ENCODE measurements around the gene HK3.

The HK3 gene

DNA sequence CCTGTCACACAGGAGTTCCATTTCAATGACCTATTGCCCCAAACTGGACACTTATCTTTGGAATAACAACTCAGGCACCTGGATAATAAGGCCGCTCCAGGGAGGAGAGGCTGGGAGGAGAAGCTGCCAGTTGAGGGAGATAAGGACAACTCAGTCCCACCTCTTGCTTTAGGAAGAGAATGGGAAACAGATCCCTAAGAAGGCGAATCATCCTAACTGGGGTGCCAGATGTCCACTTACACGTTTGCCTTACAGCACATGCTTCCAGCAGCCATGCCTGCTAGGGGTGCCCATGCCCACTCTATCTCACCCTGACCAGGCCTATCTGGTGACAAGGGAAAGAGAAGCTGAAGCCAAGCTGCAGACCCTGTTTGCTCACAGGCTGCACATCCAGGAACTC is 6.5 kb downstream of the HK3 start:
- Histone ChIP-seq H3K4me3 (ENCODE audit: low read depth, low read length, poor library complexity, severe bottlenecking) (no peak overlapping the region), H3K9ac (ENCODE audit: low read length) (no peak overlapping the region), H3K4me1 (ENCODE audit: insufficient read depth, low read length, severe bottlenecking) (no peaks in the 10 kb centered on the region), H3F3A (ENCODE audit: insufficient read depth, low read length) (no peaks in the 10 kb centered on the region), H3K9me3 (ENCODE audit: low read length) (no peaks in the 10 kb centered on the region), H3K4me2 (ENCODE audit: low read length) (no peak overlapping the region), H3K27me3 (ENCODE audit: insufficient read depth, low read length) (no peaks in the 10 kb centered on the region; the same call in 1 of the 2 replicates), H3K27ac (ENCODE audit: low read depth, low read length, poor library complexity, severe bottlenecking) (no peak overlapping the region), H2AFZ (ENCODE audit: low read length) (no peak overlapping the region), H4K20me1 (ENCODE audit: insufficient read depth, low read length) (no peaks in the 10 kb centered on the region), H3K36me3 (ENCODE audit: insufficient read depth, low read length) (no peaks in the 10 kb centered on the region), H3K79me2 (ENCODE audit: insufficient read depth, low read length) (no peaks in the 10 kb centered on the region), H3K9me2 (ENCODE audit: low read depth, low read length) (no peaks in the 10 kb centered on the region)
- TF ChIP-seq CTCF (IDR thresholded peaks at IDR 0.05; ENCODE audit: low read length) (no peak), EZH2 (IDR thresholded peaks at IDR 0.05; ENCODE audit: borderline replicate concordance, low read length) (no peak)

GRCh38 chr5:176891331-176891958 is 7.7 kb downstream of the HK3 start:
- Histone ChIP-seq H3K9me2 (ENCODE audit: low read depth, low read length) (no peaks in the 10 kb centered on the region), H3K36me3 (ENCODE audit: insufficient read depth, low read length) (no peaks in the 10 kb centered on the region), H3K79me2 (ENCODE audit: insufficient read depth, low read length) (no peaks in the 10 kb centered on the region), H3K4me2 (ENCODE audit: low read length) (no peak overlapping the region), H4K20me1 (ENCODE audit: insufficient read depth, low read length) (no peaks in the 10 kb centered on the region), H3K9me3 (ENCODE audit: low read length) (no peaks in the 10 kb centered on the region), H3K4me1 (ENCODE audit: insufficient read depth, low read length, severe bottlenecking) (no peaks in the 10 kb centered on the region), H3K27me3 (ENCODE audit: insufficient read depth, low read length) (no peaks in the 10 kb centered on the region; the same call in 1 of the 2 replicates), H3K9ac (ENCODE audit: low read length) (no peak overlapping the region), H2AFZ (ENCODE audit: low read length) (no peak overlapping the region), H3F3A (ENCODE audit: insufficient read depth, low read length) (no peaks in the 10 kb centered on the region), H3K27ac (ENCODE audit: low read depth, low read length, poor library complexity, severe bottlenecking) (no peak overlapping the region), H3K4me3 (ENCODE audit: low read depth, low read length, poor library complexity, severe bottlenecking) (no peak overlapping the region)
- TF ChIP-seq EZH2 (IDR thresholded peaks at IDR 0.05; ENCODE audit: borderline replicate concordance, low read length) (no peak), CTCF (IDR thresholded peaks at IDR 0.05; ENCODE audit: low read length) (no peak)

- H3K4me3 ChIP-seq (ENCODE audit: low read depth, low read length, poor library complexity, severe bottlenecking): no peak overlapping the region
- no peaks in the 10 kb centered on the region for H3K4me1 ChIP-seq (ENCODE audit: insufficient read depth, low read length, severe bottlenecking)
- H2AFZ ChIP-seq (ENCODE audit: low read length): no peak overlapping the region
- no peak overlapping the region for H3K9ac ChIP-seq (ENCODE audit: low read length)
- no peak overlapping the region for H3K27ac ChIP-seq (ENCODE audit: low read depth, low read length, poor library complexity, severe bottlenecking)
- H3K27me3 ChIP-seq (ENCODE audit: insufficient read depth, low read length): no peaks in the 10 kb centered on the region; the same call in 1 of the 2 replicates
- H3K9me2 ChIP-seq (ENCODE audit: low read depth, low read length): no peaks in the 10 kb centered on the region
- no peaks in the 10 kb centered on the region for H3K79me2 ChIP-seq (ENCODE audit: insufficient read depth, low read length)
- no peaks in the 10 kb centered on the region for H3K9me3 ChIP-seq (ENCODE audit: low read length)
- TF ChIP-seq CTCF (IDR thresholded peaks at IDR 0.05; ENCODE audit: low read length) (no peak), EZH2 (IDR thresholded peaks at IDR 0.05; ENCODE audit: borderline replicate concordance, low read length) (no peak)
- H4K20me1 ChIP-seq (ENCODE audit: insufficient read depth, low read length): no peaks in the 10 kb centered on the region
- no peak overlapping the region for H3K4me2 ChIP-seq (ENCODE audit: low read length)
- H3F3A ChIP-seq (ENCODE audit: insufficient read depth, low read length): no peaks in the 10 kb centered on the region
- H3K36me3 ChIP-seq (ENCODE audit: insufficient read depth, low read length): no peaks in the 10 kb centered on the region
Observed at GRCh38 chr5:176890455-176891330, 8.5 kb downstream of the HK3 start.

Measured in OCI-LY1 (cell line).